ENCODE measurements around the gene FYB1.
"Not testable (repeated sequence)": the region's sequence is repeated elsewhere in the genome, so short reads cannot be mapped to it uniquely, and the experiment has no call there.

The FYB1 gene

GRCh38 chr5:39186289-39186688, 33.1 kb downstream of the FYB1 start:
- DNase-seq = no peak

DNA sequence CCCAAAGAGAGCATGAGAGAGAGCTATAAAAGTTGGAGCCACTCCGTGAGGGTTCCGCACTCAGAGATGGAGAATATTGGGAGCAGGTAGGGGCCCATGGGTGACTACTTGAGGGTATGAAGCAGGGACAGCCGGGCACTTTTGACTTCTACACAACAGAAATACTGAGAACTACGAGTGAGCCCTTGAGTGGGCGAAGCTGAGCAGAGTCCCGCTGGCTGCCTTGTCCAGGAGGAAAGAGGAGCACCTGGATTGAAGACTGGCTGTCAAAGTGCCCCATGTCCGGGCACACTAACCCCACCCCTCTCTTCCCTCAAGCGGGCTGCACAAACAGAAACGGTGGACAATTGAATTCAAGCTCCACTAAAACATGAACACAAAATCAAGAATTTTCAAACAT, 33.6 kb downstream of the FYB1 start:
- DNase-seq = no peak

- not testable (repeated sequence) for DNase-seq
These were observed 39.8 kb downstream of the FYB1 start for GRCh38 chr5:39179561-39179960.

DNA sequence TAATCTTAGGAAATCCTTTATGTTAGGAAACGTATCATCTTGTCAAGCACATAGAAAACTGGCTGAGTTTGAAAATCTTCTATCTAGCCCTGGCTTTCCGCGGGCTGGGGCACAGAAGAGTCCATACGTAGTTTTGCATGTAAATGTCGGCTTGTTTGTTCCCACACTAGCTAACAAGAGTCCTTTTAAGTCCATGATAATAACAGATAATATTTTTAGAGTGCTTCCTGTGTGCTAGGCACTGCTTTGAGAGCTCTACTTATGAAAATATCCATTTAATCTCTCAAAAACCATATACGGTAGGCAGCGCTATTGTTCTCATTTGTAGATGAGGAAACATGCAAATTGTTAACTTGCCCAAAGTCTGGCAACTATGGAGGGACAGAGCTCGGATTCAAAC, 40.5 kb downstream of the FYB1 start:
- no peak for DNase-seq

DNA sequence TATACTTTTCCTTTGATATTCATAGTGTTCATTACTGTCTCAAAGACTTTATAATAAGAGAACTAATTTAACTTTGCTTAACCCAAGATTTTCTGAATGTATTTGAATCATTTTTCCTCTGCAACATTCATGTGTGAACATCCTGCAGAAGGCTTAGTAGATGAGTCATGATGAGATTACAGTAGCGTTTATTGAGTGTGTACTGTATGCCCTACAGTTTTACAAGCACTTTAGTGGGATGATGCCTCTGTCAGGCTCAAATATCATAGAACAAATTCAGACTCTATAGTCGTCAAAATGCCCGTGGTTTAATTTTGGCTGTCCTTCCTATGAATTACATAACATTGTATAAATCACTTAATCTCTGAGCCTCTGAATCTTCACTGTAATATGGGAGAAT, 41.2 kb downstream of the FYB1 start:
- DNase-seq = no peak

GRCh38 chr5:39177631-39177964, 41.8 kb downstream of the FYB1 start:
- no peak for DNase-seq

- no peak for DNase-seq
These were observed 42.4 kb downstream of the FYB1 start for GRCh38 chr5:39176759-39177630.

GRCh38 chr5:39175273-39175955, 43.9 kb downstream of the FYB1 start:
- no peak for DNase-seq

DNA sequence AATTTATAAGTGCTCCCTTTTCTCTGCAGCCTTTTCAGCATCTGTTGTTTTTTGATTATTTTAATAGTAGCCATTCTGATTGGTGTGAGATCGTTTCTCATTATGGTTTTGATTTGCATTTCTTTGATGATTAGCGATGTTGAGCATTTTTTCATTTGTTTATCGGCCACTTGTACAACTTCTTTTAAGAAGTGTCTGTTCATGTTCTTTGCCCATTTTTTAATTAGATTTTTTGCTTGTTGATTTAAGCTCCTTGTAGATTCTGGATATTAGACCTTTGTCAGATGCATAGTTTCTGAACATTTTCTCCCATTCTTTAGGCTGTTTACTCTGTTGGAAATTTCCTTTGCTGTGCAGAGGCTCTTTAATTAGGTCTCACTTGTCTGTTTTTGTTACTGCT, 46.3 kb downstream of the FYB1 start:
- DNase-seq = no peak

DNA sequence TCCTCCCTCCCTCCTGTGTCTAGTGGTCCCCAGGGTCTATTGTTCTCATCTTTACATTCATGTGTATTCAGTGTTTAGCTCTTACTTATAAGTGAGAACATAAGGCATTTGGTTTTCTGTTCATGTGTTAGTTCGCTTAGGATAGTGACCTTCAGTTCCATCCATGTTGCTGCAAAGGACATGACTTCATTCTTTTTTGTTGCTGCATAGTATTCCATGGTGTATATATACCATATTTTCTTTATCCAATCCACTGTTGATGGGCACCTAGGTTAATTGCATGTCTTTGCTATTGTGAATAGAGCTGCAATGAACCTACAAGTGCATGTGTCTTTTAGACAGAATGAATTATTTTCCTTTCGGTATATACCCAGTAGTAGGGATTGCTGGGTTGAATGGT, 46.8 kb downstream of the FYB1 start:
- DNase-seq = no peak

GRCh38 chr5:39171647-39172046, 47.7 kb downstream of the FYB1 start:
- DNase-seq = no peak

DNA sequence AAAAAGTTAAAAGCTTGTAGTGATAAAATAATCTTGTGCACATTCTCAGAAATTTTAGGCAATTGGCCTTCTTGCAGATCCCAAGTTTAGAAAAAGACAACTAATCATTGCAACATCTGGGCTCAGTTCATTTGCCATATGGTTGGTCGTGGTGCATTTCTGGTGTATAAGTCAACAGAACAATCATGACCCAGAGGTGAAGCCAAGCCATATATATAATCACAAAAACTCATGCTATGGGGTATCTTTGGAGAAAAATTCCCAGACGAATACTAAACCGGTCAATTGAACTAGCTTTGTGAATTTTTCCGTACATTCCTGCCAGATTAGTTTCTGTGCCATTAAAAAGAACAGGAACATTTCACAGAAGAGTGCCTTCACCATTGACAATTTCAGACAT, 50.3 kb downstream of the FYB1 start:
- no peak for DNase-seq

DNA sequence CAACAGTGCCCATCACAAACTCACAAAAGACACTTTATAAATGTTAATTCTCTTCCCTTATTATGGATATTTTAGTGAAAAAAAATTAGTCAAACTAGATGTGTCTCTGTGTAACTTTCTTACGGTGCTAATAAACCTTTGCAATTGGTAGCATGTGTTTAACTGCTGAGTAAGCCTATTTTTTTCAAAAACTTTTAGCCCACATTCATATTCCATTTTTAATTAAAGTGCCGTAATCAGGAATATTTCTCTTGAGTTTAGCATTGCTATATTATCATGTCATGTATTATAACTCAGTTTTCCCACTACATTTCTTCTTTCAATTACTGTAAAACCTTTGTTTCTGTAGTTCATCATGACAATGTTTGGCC, 51.4 kb downstream of the FYB1 start:
- DNase-seq = no peak

- DNase-seq = no peak
These were observed 52.0 kb downstream of the FYB1 start for GRCh38 chr5:39167141-39167971.

DNA sequence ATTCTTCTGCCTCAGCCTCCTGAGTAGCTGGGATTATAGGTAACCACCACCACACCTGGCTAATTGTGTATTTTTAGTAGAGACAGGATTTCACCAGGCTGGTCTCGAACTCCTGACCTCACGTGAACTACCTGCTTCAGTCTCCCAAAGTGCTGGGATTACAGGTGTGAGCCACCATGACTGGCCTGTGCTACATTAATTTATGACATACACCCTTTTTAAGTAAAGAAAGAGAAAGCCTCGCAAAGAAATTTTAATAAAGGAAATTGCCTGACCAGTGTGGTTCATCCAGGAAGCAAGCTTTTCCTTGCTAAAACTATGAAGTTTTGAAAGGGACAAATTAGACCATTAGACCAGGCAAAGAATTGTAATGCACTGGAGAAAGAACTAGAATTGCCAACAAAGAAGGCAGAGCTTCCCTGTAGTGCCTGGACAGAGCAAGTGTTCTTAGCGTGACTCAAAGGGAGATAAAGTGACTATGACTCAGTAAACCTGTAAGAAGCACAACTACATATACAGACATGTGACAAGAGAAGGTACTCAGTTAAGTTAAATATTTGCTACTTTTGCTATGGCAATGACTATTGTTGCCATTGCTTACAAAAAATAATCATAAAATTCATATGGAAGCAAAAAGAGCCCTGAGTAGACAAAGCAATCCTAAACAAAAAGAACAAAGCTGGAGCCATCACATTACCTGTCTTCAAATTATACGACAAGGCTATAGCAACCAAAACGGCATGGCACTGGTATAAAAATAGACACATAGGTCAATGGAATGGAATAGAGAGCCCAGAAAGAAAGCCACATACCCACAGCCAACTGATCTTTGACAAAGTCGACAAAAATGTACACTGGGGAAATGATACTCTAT, 54.6 kb downstream of the FYB1 start:
- DNase-seq = no peak

DNA sequence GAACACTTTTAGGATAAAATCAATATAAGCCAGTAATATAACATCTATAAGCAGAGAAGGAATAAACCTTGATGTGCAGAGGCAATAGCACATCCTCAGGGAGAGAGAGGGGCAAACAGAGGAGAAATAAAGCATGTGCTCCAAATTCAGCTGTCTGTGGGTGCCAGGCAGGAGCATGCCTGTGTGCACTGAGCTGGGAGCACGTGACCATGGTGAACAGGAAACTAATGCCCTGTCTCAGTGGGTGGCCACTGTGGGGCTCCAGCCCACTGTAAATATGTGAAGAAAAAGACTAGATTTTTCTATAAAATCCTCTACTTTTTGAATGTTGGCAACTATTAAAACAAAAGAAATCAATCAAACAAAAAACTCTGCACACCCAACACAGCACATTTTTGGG, 55.3 kb downstream of the FYB1 start:
- no peak for DNase-seq

DNA sequence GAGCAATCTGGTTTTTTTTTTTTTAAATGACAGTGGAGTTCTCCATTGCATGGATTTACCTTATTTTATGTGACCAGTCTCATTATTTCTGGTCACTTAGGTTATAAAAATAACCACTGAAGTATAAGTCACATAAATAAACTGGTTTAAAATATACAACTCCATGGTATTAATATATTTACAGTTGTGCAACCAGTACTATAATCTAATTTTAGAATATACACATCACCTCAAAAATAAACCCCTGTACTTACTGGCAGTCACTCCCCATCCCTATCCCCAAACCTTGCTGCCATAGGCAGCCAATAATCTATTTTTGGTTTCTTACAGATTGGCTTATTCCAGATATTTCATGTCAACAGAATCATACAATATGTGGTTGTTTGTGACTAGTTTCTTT, 57.8 kb downstream of the FYB1 start:
- no peak for DNase-seq

- no peak for DNase-seq
These were observed 58.7 kb downstream of the FYB1 start for GRCh38 chr5:39160576-39161213.

- no peak for DNase-seq
These were observed 59.4 kb downstream of the FYB1 start for GRCh38 chr5:39159811-39160490.

DNA sequence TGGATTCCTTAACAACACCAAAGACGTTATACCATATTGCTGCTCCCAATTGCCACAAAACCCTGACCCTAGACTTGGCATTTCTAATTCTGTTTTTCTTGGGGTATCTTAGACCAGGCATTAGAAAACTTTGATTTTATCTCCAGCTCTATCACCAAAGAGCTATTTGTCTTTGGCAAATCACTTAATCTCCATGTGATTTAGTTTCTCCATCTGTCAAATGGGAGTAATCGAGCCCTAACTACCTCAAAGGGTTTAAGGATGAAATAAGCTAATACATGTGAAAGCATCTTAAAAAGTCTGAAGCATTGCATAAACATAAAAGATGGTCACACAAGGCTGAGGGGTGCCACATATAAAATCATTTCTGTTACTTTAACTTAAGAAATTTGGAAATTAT, 60.6 kb downstream of the FYB1 start:
- DNase-seq = no peak

DNA sequence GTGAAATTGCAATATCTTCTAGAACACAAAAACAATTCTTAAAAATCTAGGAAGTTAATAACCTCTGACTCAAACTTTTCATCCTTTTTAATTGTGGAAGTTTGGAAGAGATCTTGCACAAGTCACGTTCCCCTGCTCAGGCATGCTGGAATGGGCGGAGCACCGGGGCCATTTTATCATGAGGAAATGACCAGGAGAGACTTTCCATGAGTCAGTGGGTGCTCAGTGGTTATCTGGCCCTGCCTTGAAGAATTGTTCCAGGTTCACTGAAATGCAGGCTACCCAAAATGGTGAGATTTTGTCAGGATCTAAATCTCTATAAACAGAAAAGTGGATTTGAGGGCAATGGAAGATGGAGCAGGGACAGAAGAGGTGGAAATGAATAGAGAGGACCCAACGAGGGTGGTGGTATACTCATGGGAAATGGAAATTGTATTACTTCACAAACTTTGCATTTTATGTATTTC, 61.2 kb downstream of the FYB1 start:
- DNase-seq = no peak

DNA sequence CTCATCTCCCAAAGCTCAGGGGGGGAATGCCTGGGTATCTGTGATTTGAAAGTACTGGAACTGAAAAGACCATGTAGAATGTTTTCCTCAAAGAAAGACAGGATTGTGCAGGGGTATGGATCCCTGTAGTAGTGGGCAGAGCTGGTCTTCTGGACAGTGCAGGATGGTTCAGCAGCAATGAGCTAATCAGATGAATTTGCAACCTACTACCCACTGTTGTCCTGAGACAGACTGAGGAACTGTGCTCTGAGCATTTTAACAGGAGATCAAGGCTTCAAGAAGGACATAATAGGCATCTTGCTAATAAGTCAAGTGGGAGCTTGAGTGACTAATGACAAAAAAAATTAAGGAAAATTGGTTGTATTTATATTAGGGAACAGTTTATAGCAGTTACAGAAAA, 61.7 kb downstream of the FYB1 start:
- DNase-seq = no peak

Measured in NCI-H2107 (cell line).